WI38 (cell line): ENCODE measurements around the gene CNDP2.

Experiments
- H3K4me3 ChIP-seq: 2 replicates; pipeline ENCODE4 v1.5.1; 2011; ENCODE audit warnings: low read depth, mild to moderate bottlenecking, control low read depth, low read length
- CTCF ChIP-seq: IDR thresholded peaks from 2 replicates; pipeline ENCODE4 v1.5.1; 2012; ENCODE audit warnings: low read depth, mild to moderate bottlenecking, control low read depth, low read length

The CNDP2 gene

DNA sequence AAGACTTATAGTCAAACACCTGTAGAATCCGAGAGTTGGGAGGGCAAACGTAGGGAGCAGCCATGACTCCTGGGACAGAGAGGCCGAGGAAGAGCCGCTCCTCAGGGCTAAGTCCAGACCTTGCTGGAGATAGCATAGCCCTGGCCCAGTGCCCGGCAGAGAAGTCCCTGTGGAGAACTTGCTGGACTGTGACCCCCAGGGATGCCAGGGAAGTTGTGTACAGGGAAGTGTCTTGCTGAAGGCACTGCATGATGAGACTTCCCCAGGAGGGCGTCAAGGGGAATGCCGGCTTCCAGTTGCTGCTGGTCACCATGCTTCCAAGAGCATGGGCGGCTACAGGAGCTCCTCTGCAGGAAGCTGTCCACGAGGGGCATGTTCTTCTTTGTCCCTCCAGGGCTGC, 29.6 kb downstream of the CNDP2 start:
- no peak overlapping the region for H3K4me3 ChIP-seq

GRCh38 chr18:74526488-74526887, 30.3 kb downstream of the CNDP2 start:
- no peak overlapping the region for H3K4me3 ChIP-seq
- no peak for TF ChIP-seq CTCF

More for the DNA sequence above, 29.6 kb downstream of the CNDP2 start:
- no peak for TF ChIP-seq CTCF

- TF ChIP-seq CTCF, result no peak
- H3K4me3 ChIP-seq, result no peak overlapping the region
Observed at GRCh38 chr18:74528478-74528877, 32.3 kb downstream of the CNDP2 start.

- no peak overlapping the region for H3K4me3 ChIP-seq
- TF ChIP-seq CTCF, result no peak
Observed at GRCh38 chr18:74528913-74529312, 32.8 kb downstream of the CNDP2 start.

DNA sequence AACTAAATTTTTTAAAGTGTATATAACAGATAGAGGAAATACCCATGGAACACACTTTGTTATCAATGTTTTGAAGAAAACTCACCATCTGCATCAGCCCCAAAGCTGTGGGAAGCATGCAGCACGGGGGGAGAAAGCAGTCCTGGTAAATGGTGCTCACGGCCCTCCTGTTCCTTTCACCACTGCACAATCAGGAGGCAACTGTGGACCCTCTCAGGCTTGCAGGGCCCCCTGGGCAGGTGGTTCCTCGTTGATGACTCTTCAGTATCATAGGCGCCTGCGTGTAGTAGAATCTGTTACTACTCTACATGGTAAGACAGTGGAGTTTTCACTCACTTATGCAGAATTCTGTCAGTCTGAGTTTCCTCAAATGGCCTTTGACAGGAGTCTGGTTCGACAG, 33.2 kb downstream of the CNDP2 start:
- no peak for TF ChIP-seq CTCF
- no peak overlapping the region for H3K4me3 ChIP-seq

DNA sequence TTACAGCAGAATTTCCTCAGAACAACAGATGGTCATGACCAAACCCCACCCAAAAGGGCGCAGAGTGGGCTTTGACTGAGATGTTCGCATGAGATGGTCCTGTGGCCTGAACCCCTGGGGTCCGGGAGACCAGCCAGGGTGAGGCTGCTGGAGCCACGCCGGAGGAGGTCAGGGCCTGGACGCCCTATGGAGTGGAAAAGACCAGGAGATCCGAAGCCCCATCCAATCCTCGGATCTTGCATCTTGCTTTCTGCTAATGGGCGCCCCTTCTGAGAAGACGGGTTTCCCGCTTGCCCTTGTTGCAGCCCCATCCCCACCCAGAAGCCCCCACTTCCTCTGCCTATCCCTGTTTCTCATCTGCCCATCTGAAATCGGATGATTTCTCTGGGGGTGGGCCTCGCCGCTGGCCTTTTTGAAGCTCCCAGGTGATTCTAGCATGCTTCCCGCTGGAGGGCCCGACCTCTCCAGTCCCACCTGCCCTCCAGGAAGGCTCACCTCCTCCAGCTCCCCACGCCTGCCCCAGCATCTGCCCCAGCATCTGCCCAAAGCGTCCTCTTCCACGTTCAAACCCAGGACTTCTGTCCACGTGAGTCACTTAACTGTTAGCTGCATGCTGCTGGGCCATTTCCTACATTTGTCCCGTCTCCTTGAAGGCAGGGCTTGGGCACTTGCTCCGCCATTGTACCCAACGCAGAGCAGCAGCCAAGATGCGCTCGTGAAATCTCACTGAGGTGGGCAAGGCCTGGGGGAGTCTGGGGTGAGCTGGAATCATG, 33.8 kb downstream of the CNDP2 start:
- no peak for TF ChIP-seq CTCF
- no peak overlapping the region for H3K4me3 ChIP-seq

GRCh38 chr18:74530584-74530862, 34.4 kb downstream of the CNDP2 start:
- no peak overlapping the region for H3K4me3 ChIP-seq
- no peak for TF ChIP-seq CTCF
